H1 (cell line): Measurements from ENCODE around the gene MYOD1. TPM values are rescaled to one million over a fixed set of nuclear protein-coding genes. Genes with fewer than 3 reads are reported as not detected.

Experiments used
- CTCF ChIA-PET: fragments of 300-600 bp; sonication (Branson Sonifier 250); formaldehyde crosslinking; loops from one replicate; lab custom pipeline; 2021; ENCODE audit not compliant: partially characterized antibody; lab: Charles Lee
- POLR2A ChIA-PET: fragments of 300-600 bp; sonication (Branson Sonifier 250); formaldehyde crosslinking; loops from one replicate; lab custom pipeline; 2021; ENCODE audit warnings: inconsistent platforms; ENCODE audit not compliant: partially characterized antibody; lab: Charles Lee
- DNase-seq, 2 experiments: peaks; one replicate each; pipeline versions ENCODE4 v3.0.0 to v3.0.0-alpha.2; 2010 to 2022; ENCODE audit warnings: low spot score in 2 of 2, low read depth in 1 of 2, mixed read lengths in 1 of 2
- FAIRE-seq: peaks from 2 replicates; lab custom pipeline; 2011; peaks lifted over from hg19 to GRCh38; lab: Jason Lieb, UNC
- H2AFZ ChIP-seq: 2 replicates; pipeline ENCODE4 v1.8.1; 2012; ENCODE audit warnings: low read length, inconsistent platforms
- H2AK5ac ChIP-seq: 2 replicates; pipeline ENCODE4 v1.6.1; 2013; ENCODE audit warnings: low read depth, low read length
- H2BK120ac ChIP-seq: replicated peaks from 2 replicates; pipeline ENCODE3; 2013; ENCODE audit warnings: low read depth, low read length, inconsistent platforms
- H2BK12ac ChIP-seq: 2 replicates; pipeline ENCODE4 v1.6.1; 2013; ENCODE audit warnings: low read depth, low read length
- H2BK15ac ChIP-seq: 2 replicates; pipeline ENCODE4 v1.6.1; 2013; ENCODE audit warnings: low read length
- H2BK20ac ChIP-seq: 2 replicates; pipeline ENCODE4 v1.6.1; 2013; ENCODE audit warnings: low read length
- H2BK5ac ChIP-seq: 2 replicates; pipeline ENCODE4 v1.6.1; 2013; ENCODE audit warnings: low read depth, low read length
- H3K14ac ChIP-seq: 2 replicates; pipeline ENCODE4 v1.6.1; 2013; ENCODE audit warnings: inconsistent platforms; ENCODE audit not compliant: insufficient read length
- H3K18ac ChIP-seq: 2 replicates; pipeline ENCODE4 v1.6.1; 2013; ENCODE audit warnings: low read length; ENCODE audit errors: extremely low read depth
- H3K23ac ChIP-seq: 2 replicates; pipeline ENCODE4 v1.6.1; 2013; ENCODE audit warnings: inconsistent platforms; ENCODE audit not compliant: insufficient read length
- H3K23me2 ChIP-seq: 2 replicates; pipeline ENCODE4 v1.6.1; 2013; ENCODE audit warnings: low read depth, low read length
- H3K27ac ChIP-seq: 2 replicates; pipeline ENCODE4 v1.6.1; 2011; ENCODE audit warnings: low read depth, low read length, inconsistent platforms
- H3K27me3 ChIP-seq, 4 experiments: replicated peaks in 1 of 4; 1 replicate in 1 of 4; 2 replicates in 3 of 4; pipeline versions ENCODE4 v1.6.1 to v1.8.1; 2011 to 2013; ENCODE audit warnings: low read length in 3 of 4, mild to moderate bottlenecking in 3 of 4, inconsistent platforms in 2 of 4, mixed read lengths in 2 of 4, moderate library complexity in 1 of 4; ENCODE audit not compliant: control insufficient read depth in 3 of 4, insufficient read depth in 3 of 4; ENCODE audit errors: extremely low read depth in 1 of 4
- H3K36me3 ChIP-seq, 4 experiments: 2 replicates each; pipeline versions ENCODE4 v1.6.1 to v1.8.1; 2011 to 2013; ENCODE audit warnings: mild to moderate bottlenecking in 4 of 4, low read length in 3 of 4, moderate library complexity in 2 of 4, control low read depth in 1 of 4, inconsistent platforms in 1 of 4; ENCODE audit not compliant: insufficient read depth in 4 of 4, control insufficient read depth in 2 of 4
- H3K4ac ChIP-seq: replicated peaks from 2 replicates; pipeline ENCODE3; 2013; ENCODE audit warnings: low read length, low read depth, mixed read lengths, inconsistent platforms; ENCODE audit not compliant: insufficient read length
- H3K4me1 ChIP-seq, 4 experiments: replicated peaks in 1 of 4; 1 replicate in 1 of 4; 2 replicates in 3 of 4; pipeline versions ENCODE4 v1.6.1 to v1.8.1; 2011 to 2013; ENCODE audit warnings: low read length in 3 of 4, inconsistent platforms in 2 of 4, mixed read lengths in 1 of 4; ENCODE audit not compliant: insufficient read depth in 4 of 4, control insufficient read depth in 3 of 4
- H3K4me2 ChIP-seq, 2 experiments: 2 replicates each; pipeline versions ENCODE4 v1.6.1 to v1.8.1; 2011 to 2013; ENCODE audit warnings: low read depth in 2 of 2, low read length in 2 of 2, control low read depth in 1 of 2, inconsistent platforms in 1 of 2, mild to moderate bottlenecking in 1 of 2; ENCODE audit not compliant: insufficient read depth in 1 of 2
- H3K4me3 ChIP-seq, 4 experiments: fragments of 200-600, 300-600 bp in 1 of 4; sonication (generic), shearing (Covaris generic), sonication (Bioruptor Twin) in 1 of 4; 2 replicates each; pipeline versions ENCODE4 v1.5.1 to v1.8.1; 2011 to 2016; ENCODE audit warnings: low read length in 4 of 4, low read depth in 3 of 4, control low read depth in 2 of 4, inconsistent platforms in 2 of 4, mild to moderate bottlenecking in 2 of 4, mixed read lengths in 1 of 4, moderate library complexity in 1 of 4; ENCODE audit not compliant: insufficient read depth in 2 of 4; ENCODE audit errors: extremely low read depth in 1 of 4
- H3K56ac ChIP-seq: replicated peaks from 2 replicates; pipeline ENCODE3; 2013; ENCODE audit warnings: low read depth, mild to moderate bottlenecking, mixed read lengths, low read length, inconsistent platforms; ENCODE audit not compliant: insufficient read length
- H3K79me1 ChIP-seq: 2 replicates; pipeline ENCODE4 v1.6.1; 2013; ENCODE audit warnings: low read depth, low read length, control low read depth
- H3K79me2 ChIP-seq, 2 experiments: 2 replicates each; pipeline versions ENCODE4 v1.6.1 to v1.8.1; 2012 to 2013; ENCODE audit warnings: low read length in 2 of 2, mild to moderate bottlenecking in 2 of 2, inconsistent platforms in 1 of 2; ENCODE audit not compliant: insufficient read depth in 2 of 2, control insufficient read depth in 1 of 2
- H3K9ac ChIP-seq, 4 experiments: replicated peaks in 1 of 4; 1 replicate in 1 of 4; 2 replicates in 3 of 4; pipeline versions ENCODE4 v1.6.1 to v1.8.1; 2011 to 2013; ENCODE audit warnings: low read depth in 3 of 4, low read length in 3 of 4, control low read depth in 2 of 4, mild to moderate bottlenecking in 2 of 4, moderate library complexity in 2 of 4, inconsistent platforms in 1 of 4; ENCODE audit errors: extremely low read depth in 1 of 4
- H3K9me3 ChIP-seq, 2 experiments: 2 replicates each; pipeline versions ENCODE4 v1.6.1 to v1.8.1; 2012 to 2013; ENCODE audit warnings: mild to moderate bottlenecking in 2 of 2, moderate library complexity in 2 of 2, control low read depth in 1 of 2, inconsistent platforms in 1 of 2, low read depth in 1 of 2, low read length in 1 of 2, mixed read lengths in 1 of 2; ENCODE audit not compliant: insufficient read depth in 2 of 2
- H4K20me1 ChIP-seq, 2 experiments: replicated peaks in 1 of 2; 2 replicates each; pipeline versions ENCODE3 to v1.8.1; 2011 to 2013; ENCODE audit warnings: inconsistent platforms in 2 of 2, low read length in 2 of 2, mild to moderate bottlenecking in 1 of 2; ENCODE audit not compliant: insufficient read depth in 2 of 2, control insufficient read depth in 1 of 2
- H4K5ac ChIP-seq: 2 replicates; pipeline ENCODE4 v1.6.1; 2013; ENCODE audit warnings: low read length, low read depth, mixed read lengths, inconsistent platforms; ENCODE audit not compliant: insufficient read length
- H4K8ac ChIP-seq: 2 replicates; pipeline ENCODE4 v1.8.0; 2013; ENCODE audit warnings: mild to moderate bottlenecking, moderate library complexity, low read length, inconsistent platforms; ENCODE audit not compliant: insufficient read depth; ENCODE audit errors: extremely low read depth
- H4K91ac ChIP-seq: replicated peaks from 2 replicates; pipeline ENCODE3; 2013; ENCODE audit warnings: low read length, mixed read lengths, inconsistent platforms; ENCODE audit not compliant: insufficient read length
- MAFK ChIP-seq: IDR thresholded peaks from 2 replicates; pipeline ENCODE4 v1.6.1; 2012; ENCODE audit warnings: low read depth, mild to moderate bottlenecking, improper control_type of control experiment, low read length
- WGBS, 2 experiments: shearing (Covaris generic) in 1 of 2; methylation state at CpG; one replicate each; pipeline versions ENCODE4 v1.1.6 to v1.1.7; 2013 to 2015; ENCODE audit warnings: low lambda C conversion rate in 2 of 2, mixed read lengths in 2 of 2, inconsistent platforms in 1 of 2, low coverage in 1 of 2, missing lambda C conversion rate in 1 of 2; ENCODE audit not compliant: insufficient replicate concordance in 2 of 2, insufficient coverage in 1 of 2, insufficient read length in 1 of 2; ENCODE audit errors: extremely low coverage in 1 of 2, missing lambda C conversion rate in 1 of 2; 5-methylcytosine and 5-hydroxymethylcytosine counted together
- polyA plus RNA-seq, 7 experiments: library from polyadenylated mRNA; depleted of rRNA in 3 of 7; stranded (reverse) in 5 of 7; unstranded in 2 of 7; fragments of >200 nt in 5 of 7; fragments of 200-250 nt in 2 of 7; gene quantifications; 1 replicate in 5 of 7; 2 replicates in 1 of 7; 4 replicates in 1 of 7; pipeline versions ENCODE4 v1.2.1 to v1.2.3, GENCODE V29; 2011 to 2013; ENCODE audit warnings: missing spikeins in 2 of 7, mixed read lengths in 2 of 7
- total RNA-seq: library from RNA; stranded (reverse); fragmentation: NEBNext Ultra II Directional; extraction: Animal tissue kit (Norgen Biotek cat#: 25700); gene quantifications from 2 replicates; pipeline ENCODE4 v1.2.1, GENCODE V29; 2021

The MYOD1 gene
- total and polyA plus RNA-seq, 2 of the 8 experiments (the other 6 are each of a cell fraction or from before 2014, with no cell fraction given), result not detected

- no peak overlapping the region for H4K8ac ChIP-seq
- ChIA-PET CTCF (interaction anchor here (1.1 to 2.8 kb wide), 2 partner anchors 43 to 89 kb away, joined by 3 to 7 read pairs; no protein-coding TSS in a partner anchor), POLR2A (no interaction called here)
- FAIRE-seq, result no peak
- no peak overlapping the region for H4K5ac ChIP-seq
- 92% methylated on average over 15 of the region's 18 CpGs; no CpG with 5 or more reads in 1 of the 2 experiments for WGBS, 2 experiments
- H3K14ac ChIP-seq, result no peak overlapping the region
- no peak overlapping the region for H3K9ac ChIP-seq
- no peak overlapping the region for H3K23ac ChIP-seq
- H3K4ac ChIP-seq, result no peak overlapping the region
- no peaks in the 10 kb centered on the region for H3K23me2 ChIP-seq
- H3K4me3 ChIP-seq, result no peak overlapping the region
- H2AK5ac ChIP-seq, result no peak overlapping the region
- H3K4me2 ChIP-seq, result no peak overlapping the region
- H2BK20ac ChIP-seq, result no peak overlapping the region
- H4K91ac ChIP-seq, result no peak overlapping the region
- H3K27me3 ChIP-seq, result peaks cover 0 to 4% (median 0%) of the 10 kb centered on the region in 4 experiments; a peak in 3 of 7 replicates
- no peaks in the 10 kb centered on the region for H3K9me3 ChIP-seq
- no peak overlapping the region for H2BK120ac ChIP-seq
- no peak overlapping the region for H2BK5ac ChIP-seq
- H4K20me1 ChIP-seq, result no peaks in the 10 kb centered on the region
- no peaks in the 10 kb centered on the region for H3K79me1 ChIP-seq
- H3K18ac ChIP-seq, result no peak overlapping the region
- no peak for TF ChIP-seq MAFK
- H2BK12ac ChIP-seq, result no peak overlapping the region
- no peaks in the 10 kb centered on the region; a peak in 1 of 7 replicates for H3K4me1 ChIP-seq
- no peak overlapping the region for H3K56ac ChIP-seq
- no peak overlapping the region for H2AFZ ChIP-seq
- DNase-seq, result no peak
- no peak overlapping the region for H2BK15ac ChIP-seq
- H3K36me3 ChIP-seq, result no peaks in the 10 kb centered on the region
- H3K27ac ChIP-seq, result no peak overlapping the region
- H3K79me2 ChIP-seq, result no peaks in the 10 kb centered on the region
Measured at GRCh38 chr11:17687946-17688670, 31.3 kb upstream of the MYOD1 start.
